Measurements from ENCODE around the gene STXBP3. TPM values are rescaled to one million over a fixed set of nuclear protein-coding genes. Genes with fewer than 3 reads are reported as not detected.

The STXBP3 gene
- total RNA-seq, result 31.3 and 38.5 TPM in 2 replicates

GRCh38 chr1:108746382-108747170, at the start of gene STXBP3:
Gene STXBP3 (plus strand): TSS chr1:108746674. CDS start chr1:108746738, 64 bp downstream.

GRCh38 chr1:108712606-108713150, 33.8 kb upstream of the STXBP3 start, which contains the start of gene FNDC7:
Gene FNDC7 (plus strand): TSS chr1:108712908. CDS start chr1:108712934, 26 bp downstream.

GRCh38 chr1:108856994-108857393, 110.5 kb downstream of the STXBP3 start, which contains the start of gene AKNAD1:
Gene AKNAD1 (minus strand): TSS chr1:108857094. CDS start chr1:108852664, 4,430 bp downstream.

Other genes with a start within 250 kb of the STXBP3 start
- 6.2 and 7.1 TPM in 2 replicates for gene EEIG2, start 186.6 kb upstream of the STXBP3 start, total RNA-seq
- 2.7 and 3.4 TPM in 2 replicates for gene HENMT1, start 85.6 kb upstream of the STXBP3 start, total RNA-seq
- 8.9 and 9.9 TPM in 2 replicates for gene PRPF38B, start 54.4 kb upstream of the STXBP3 start, total RNA-seq
- gene FNDC7, start 33.8 kb upstream of the STXBP3 start, total RNA-seq, result not detected in 2 replicates
- gene AKNAD1, start 110.4 kb downstream of the STXBP3 start, total RNA-seq, result 0.34 TPM in 1 of 2 replicates, not detected in the other
- gene GPSM2, start 130.3 kb downstream of the STXBP3 start, total RNA-seq, result 43.9 and 49.4 TPM in 2 replicates
- 14.9 and 17.0 TPM in 2 replicates for gene CLCC1, start 216.8 kb downstream of the STXBP3 start, total RNA-seq